Measurements from ENCODE around the gene ZNF536.

ZNF536 gene

DNA sequence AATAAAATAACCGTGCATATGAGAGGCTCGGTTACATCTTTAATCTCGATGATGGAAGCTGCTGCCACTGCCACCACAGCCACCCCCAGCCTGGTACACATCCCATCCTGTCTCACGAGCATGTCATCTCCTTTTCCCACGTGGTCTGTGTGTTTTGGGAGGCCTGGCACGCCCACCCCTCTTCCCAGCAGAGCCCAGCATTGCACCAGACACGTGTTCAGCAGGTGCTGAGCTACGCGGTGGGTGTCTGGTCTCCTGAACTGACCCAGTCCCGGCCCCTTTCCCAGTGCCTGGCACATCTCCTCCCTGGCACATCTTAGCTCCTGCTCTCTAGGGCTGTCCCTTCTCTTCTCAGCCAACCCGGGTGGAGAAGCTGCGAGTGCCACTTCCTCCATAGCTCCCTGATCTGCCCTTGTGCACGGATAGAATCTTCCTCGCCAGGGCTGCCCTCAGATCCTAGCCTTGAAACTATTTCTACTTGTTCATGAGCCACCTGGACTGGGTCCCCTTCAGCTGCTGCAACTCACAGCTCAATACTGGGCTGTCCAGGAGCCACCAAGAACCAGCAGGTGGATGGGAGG lies 36.8 kb upstream of the ZNF536 start:
- no peak for DNase-seq (ENCODE audit: low read depth)
- TF ChIP-seq, protein P1, sequence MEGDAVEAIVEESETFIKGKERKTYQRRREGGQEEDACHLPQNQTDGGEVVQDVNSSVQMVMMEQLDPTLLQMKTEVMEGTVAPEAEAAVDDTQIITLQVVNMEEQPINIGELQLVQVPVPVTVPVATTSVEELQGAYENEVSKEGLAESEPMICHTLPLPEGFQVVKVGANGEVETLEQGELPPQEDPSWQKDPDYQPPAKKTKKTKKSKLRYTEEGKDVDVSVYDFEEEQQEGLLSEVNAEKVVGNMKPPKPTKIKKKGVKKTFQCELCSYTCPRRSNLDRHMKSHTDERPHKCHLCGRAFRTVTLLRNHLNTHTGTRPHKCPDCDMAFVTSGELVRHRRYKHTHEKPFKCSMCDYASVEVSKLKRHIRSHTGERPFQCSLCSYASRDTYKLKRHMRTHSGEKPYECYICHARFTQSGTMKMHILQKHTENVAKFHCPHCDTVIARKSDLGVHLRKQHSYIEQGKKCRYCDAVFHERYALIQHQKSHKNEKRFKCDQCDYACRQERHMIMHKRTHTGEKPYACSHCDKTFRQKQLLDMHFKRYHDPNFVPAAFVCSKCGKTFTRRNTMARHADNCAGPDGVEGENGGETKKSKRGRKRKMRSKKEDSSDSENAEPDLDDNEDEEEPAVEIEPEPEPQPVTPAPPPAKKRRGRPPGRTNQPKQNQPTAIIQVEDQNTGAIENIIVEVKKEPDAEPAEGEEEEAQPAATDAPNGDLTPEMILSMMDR (IDR thresholded peaks at IDR 0.05; ENCODE audit: control insufficient read depth, insufficient read depth, low read depth, low read length, missing control alignments) = no peak
- no peak overlapping the region for H3K4me3 ChIP-seq (ENCODE audit: control insufficient read depth, low read depth, low read length)

DNA sequence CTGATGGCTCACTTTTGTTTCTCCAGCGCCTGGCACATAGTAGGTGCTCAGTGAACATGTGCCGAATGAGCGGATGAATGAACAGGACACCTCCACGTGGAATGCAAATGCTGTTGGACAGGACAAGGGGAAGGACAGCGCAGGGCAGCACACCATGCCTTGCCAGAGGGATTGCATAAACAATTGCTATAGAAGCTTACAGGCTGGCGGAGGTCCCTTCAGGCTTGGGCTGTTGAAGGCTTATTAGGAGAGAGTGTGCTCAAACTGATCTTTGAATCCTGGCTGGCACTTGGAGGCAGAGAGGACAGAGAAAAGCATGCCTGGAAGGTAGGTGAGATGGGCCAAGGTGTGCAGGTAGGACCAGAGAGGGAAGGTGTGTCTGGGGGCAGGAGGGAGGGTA lies 35.9 kb upstream of the ZNF536 start:
- TF ChIP-seq, protein P1 (IDR thresholded peaks at IDR 0.05; ENCODE audit: control insufficient read depth, insufficient read depth, low read depth, low read length, missing control alignments) = no peak
- H3K4me3 ChIP-seq (ENCODE audit: control insufficient read depth, low read depth, low read length) = no peak overlapping the region
- no peak for DNase-seq (ENCODE audit: low read depth)

GRCh38 chr19:30338041-30338456 lies 34.1 kb upstream of the ZNF536 start:
- TF ChIP-seq, protein P1 (IDR thresholded peaks at IDR 0.05; ENCODE audit: control insufficient read depth, insufficient read depth, low read depth, low read length, missing control alignments) = no peak

GRCh38 chr19:30338878-30339623 lies 33.1 kb upstream of the ZNF536 start:
- TF ChIP-seq, protein P1 (IDR thresholded peaks at IDR 0.05; ENCODE audit: control insufficient read depth, insufficient read depth, low read depth, low read length, missing control alignments) = no peak
- no peak overlapping the region for H3K4me3 ChIP-seq (ENCODE audit: control insufficient read depth, low read depth, low read length)
- DNase-seq (ENCODE audit: low read depth) = no peak

More at GRCh38 chr19:30338041-30338456, 34.1 kb upstream of the ZNF536 start:
- H3K4me3 ChIP-seq (ENCODE audit: control insufficient read depth, low read depth, low read length) = no peak overlapping the region
- DNase-seq (ENCODE audit: low read depth) = no peak

DNA sequence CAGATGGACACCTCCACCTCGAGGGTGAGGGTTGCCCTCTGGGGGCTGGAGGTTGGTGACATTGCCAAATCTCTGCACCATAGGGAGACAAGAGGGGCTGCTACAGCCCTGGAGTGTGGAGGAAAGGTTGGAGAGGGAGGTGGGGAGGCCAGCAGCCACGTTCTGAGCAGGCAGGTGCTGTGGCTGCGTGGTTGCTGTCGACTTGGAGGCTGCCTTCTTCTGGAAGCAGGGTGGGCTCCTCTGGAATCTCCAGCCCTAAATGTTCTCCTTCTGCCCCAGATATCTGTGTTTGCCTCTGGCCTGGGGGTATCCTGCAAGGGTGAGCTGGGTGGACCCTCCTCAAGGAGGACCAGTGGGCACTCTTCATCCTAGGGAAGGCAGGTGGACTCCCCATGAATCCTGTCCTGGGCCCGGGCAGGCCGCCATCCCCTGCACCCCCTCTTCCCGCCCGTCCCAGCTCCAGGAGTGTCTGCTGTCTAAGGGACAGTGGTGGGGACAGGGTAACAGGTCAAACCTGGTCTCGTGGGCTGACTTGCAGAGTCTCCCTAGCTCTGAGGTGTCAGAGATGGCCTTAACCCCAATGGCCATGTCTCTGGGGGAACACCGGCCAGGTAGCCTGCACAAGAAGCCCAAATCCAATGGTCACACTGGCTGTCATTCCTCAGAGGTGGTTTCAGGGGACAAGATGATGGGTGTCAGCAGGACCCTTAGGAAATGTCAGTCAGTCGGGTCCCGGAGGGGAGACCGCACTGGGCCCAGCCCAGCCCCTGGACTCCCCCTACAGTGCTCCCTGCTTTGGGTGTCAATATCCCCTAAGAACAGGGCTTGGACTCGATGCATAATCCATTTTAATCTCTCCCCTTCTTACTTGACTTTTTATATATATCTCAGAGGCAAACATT lies 32.3 kb upstream of the ZNF536 start:
- no peak overlapping the region for H3K4me3 ChIP-seq (ENCODE audit: control insufficient read depth, low read depth, low read length)
- TF ChIP-seq, protein P1 (IDR thresholded peaks at IDR 0.05; ENCODE audit: control insufficient read depth, insufficient read depth, low read depth, low read length, missing control alignments) = no peak
- DNase-seq (ENCODE audit: low read depth) = no peak

- TF ChIP-seq, protein P1 (IDR thresholded peaks at IDR 0.05; ENCODE audit: control insufficient read depth, insufficient read depth, low read depth, low read length, missing control alignments) = no peak
- H3K4me3 ChIP-seq (ENCODE audit: control insufficient read depth, low read depth, low read length) = no peak overlapping the region
- DNase-seq (ENCODE audit: low read depth) = no peak
These were observed 31.2 kb upstream of the ZNF536 start for GRCh38 chr19:30340771-30341561.
